ENCODE measurements around the gene ACTMAP.
A peak's percentile ranks its signal among the peaks of the same experiment; 100 is the strongest.

Gene ACTMAP

DNA sequence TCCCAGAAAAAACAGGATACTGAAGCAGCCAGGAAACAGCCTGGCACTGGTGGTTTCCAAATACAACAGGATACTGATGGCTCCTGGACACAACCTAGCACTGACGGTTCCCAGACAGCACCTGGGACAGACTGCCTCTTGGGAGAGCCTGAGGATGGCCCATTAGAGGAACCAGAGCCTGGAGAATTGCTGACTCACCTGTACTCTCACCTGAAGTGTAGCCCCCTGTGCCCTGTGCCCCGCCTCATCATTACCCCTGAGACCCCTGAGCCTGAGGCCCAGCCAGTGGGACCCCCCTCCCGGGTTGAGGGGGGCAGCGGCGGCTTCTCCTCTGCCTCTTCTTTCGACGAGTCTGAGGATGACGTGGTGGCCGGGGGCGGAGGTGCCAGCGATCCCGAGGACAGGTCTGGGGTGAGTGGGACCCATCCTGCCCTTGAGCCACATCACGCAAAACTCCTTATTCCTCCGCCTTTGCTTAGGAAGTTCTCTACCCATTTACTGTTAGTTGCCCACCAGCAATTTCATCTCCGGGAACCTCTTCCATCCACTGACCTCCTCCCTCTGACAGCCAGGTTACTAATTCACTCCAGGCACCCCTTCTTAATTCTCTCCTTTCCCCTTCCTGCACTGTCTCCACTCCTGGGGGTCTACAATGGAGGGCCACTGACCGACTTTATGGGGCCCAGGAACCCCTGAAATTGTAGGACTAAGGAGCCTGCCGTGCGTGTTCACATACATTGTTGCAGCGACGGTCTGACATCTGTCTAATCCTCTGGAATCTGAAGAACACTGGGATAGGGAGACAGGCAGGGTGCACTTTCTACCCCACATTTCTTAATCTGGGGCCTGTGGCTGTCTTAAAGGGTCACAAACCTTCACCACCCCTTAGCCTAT lies 32.1 kb downstream of the ACTMAP start:
- DNase-seq (ENCODE audit: low spot score): peak; percentile 44

DNA sequence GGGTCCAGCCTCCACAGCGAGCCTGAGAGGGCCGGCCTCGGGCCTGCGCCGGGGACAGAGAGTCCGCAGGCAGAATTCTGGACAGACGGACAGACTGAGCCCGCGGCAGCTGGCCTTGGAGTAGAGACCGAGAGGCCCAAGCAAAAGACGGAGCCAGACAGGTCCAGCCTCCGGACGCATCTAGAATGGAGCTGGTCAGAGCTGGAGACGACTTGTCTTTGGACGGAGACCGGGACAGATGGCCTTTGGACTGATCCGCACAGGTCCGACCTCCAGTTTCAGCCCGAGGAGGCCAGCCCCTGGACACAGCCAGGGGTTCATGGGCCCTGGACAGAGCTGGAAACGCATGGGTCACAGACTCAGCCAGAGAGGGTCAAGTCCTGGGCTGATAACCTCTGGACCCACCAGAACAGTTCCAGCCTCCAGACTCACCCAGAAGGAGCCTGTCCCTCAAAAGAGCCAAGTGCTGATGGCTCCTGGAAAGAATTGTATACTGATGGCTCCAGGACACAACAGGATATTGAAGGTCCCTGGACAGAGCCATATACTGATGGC lies 32.9 kb downstream of the ACTMAP start:
- no peak for DNase-seq (ENCODE audit: low spot score)

DNA sequence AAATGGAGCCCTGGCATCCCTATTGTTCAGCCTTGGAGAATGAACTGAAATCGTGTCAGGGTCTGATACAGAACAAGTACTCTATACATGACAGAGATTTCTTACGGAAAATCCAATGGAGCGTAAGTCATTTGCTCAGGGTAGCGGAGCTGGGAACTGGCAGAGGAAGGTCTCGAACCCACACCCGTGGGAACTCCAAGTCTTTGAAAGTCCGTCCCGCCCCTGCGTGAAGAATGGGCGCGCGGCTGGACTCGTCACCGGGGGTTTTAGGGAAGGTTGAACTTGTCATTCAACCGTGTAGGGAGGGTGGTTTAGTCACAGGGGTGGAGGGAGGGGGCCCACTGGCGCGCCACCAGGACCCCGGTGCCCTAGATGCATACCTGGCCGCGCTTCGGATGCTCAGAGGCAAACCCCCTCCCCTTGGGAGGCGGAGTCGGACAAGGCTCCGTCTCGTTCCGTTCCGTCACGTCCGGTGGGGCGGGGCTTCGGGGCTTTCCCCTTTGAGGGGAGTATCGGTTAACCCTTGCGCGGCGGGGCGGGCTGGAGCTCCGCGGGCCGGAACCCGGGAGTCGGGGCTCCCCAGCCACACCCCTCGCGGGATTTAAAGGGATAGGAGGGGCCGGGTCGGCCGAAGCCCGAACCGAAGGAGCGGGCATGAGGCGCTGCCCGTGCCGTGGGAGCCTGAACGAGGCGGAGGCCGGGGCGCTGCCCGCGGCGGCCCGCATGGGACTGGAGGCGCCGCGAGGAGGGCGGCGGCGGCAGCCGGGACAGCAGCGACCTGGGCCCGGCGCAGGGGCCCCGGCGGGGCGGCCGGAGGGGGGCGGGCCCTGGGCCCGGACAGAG lies 33.6 kb downstream of the ACTMAP start, which contains the start of the genes COQ8B and ITPKC:
Gene COQ8B (minus strand): TSS at position 405 of the 843 bp plus-strand sequence. CDS start 2,254 bp downstream, outside the sequence.
Gene ITPKC (plus strand): TSS at position 631 of the 843 bp plus-strand sequence. CDS start 24 bp downstream, at position 655.
- peak; percentile 100 for DNase-seq (ENCODE audit: low spot score)

DNA sequence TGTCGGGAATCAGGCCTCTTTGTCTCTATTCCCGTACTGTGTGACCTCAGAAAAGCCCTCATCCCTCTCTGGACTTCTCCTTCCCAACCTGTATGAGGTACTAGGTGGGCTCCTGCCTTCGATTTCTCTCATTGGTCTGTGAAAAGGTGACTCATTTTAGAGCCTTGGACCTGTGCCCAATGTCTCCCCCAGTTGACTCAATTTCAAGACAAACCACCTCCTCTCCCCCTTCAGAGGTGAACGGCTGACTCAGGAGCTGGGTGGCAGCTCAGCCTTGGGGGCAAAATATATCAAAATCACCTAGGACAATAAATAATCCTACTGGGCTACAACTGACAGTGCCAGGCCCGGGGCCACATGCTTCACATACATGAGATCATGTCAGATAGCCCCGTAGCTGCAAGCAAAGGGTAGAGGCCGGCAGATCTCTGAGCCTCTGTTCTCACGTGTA lies 34.2 kb downstream of the ACTMAP start:
- DNase-seq (ENCODE audit: low spot score): peak; percentile 98

DNA sequence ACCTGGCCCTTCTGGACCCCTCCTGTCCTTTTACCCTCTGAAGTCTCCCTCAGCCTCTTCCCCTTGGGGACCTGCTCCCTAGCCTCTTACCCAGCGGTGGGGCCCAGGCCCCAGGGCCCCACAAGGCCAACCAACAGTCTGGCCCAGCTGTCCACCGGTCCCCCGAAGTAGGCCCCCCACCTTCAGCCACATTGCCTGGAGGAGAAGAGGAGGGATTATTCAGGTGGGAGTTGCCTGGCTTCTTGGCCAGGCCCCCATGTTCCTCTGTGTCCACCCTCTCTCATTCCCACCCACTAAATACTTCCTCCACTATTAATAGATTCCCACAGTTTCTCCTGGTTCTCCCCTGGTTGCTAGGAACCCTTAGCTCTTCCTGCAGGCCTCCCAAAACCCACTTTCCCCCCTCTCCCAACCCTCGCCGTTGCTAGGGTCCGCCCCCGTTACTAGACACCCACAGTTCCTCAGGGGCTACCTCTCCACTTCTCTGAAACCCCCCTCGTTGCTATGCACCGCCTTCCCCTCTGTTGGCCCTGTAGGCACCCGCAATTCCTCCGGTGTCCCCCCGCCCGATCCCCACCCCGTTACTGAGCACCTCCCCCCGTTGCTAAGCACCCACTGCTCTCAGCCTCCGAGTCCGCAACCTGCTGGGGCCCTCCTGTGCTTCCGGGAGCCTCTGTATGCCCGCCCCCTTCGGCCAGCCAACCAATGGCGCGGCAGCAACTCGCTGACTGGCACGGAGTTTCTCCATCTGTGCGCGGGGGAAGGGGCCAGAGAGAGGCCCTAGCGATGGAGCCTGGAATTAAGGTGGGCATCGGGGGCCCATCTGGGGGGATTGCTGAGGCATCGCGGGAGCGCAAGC lies 35.6 kb downstream of the ACTMAP start:
- DNase-seq (ENCODE audit: low spot score): peak; percentile 93

DNA sequence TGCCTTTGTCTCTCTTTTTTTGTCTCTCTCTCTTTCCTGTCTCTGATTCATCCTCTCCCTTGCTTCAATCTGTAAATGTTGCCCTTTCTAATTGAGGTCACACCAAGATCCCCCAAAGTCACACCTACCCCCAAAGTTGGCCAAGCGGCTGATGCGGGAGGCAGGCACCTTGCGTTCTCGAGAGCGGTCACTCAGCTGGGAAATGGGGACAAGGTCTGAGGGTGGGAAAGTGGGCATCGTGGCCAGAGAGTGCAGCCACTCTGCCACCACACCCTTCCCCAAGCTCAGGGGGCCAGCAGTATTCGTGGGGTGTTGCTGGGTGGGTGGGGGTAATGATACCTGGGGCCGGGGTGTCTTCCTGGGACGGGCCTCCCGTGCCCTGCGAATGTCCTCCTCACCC lies 36.3 kb downstream of the ACTMAP start:
- no peak for DNase-seq (ENCODE audit: low spot score)

DNA sequence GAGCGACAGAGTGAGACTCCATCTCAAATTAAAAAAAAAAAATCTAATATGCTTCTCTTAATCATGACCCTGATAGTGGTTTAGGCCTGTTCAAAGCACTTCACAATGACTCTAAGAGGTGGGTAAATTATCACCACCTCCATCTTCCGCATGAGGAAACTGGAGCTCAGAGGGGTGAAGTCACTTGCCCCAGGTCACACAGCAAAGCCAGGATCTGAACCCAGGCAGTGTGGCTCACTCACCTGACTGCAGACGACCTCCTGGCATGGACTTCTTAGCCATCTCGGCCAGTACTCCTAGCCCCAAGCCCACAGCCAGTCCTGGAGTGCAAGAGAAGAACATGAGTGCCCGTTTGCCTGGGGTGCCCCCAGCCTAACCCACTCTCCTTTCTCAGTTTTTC lies 40.5 kb downstream of the ACTMAP start:
- no peak for DNase-seq (ENCODE audit: low spot score)

DNA sequence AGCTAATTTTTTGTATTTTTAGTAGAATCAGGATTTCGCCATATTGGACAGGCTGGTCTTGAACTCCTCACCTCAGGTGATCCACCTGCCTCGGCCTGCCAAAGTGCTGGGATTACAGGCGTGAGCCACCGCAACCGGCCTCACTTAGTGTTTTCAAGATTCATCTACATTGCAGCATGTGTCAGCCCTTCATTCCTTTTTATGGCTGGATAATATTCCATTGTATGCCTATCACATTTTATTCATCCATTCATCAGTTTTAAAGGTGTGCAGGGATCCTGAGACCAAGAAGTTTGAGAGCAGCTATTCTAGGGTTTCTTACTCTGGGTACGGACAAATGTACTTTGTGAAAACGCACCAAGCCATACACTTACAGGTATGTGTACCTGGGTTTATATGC lies 42.7 kb downstream of the ACTMAP start:
- no peak for DNase-seq (ENCODE audit: low spot score)

DNA sequence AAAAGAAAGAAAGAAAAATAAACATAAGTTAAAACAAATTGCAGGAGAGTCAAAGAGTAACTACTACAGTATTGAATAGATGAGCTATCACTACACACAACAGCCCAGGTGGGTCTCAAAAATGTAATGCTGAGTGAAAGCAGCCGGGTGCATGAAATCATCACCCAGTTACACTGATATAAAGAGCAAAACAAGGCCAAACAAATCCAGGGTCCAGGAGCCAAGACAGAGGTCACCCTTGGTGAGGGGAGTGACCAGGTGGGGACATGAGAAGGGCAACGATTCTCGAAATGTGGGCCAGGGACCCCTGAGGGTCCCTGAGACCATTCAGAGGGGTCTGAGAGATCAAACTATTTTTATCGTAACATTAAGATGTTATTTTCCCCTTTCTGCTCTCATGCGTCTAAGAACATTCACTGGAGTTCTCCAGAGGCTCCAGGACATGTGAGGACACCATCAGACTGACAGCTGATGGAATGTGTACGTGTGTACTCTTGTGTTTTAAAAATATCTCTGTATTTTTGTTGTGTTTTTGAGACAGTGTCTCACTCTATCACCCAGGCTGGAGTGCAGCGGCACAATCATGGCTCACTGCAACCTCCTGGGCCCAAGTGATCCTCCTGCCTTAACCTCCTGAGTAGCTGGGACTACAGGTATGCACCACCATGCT lies 44.2 kb downstream of the ACTMAP start:
- DNase-seq (ENCODE audit: low spot score): no peak

DNA sequence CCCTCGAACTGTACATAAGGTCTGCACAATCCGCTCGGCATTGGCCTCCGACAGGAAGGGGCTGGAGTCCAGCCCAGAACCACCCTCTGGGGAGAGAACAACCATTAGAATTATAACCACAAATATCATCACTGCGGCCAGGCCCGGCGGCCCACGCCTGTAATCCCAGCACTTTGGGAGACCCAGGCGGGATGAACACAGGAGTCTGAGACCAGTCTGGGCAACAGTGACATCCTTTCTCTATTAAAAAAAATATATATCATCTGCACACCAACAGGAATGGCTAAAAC lies 45.0 kb downstream of the ACTMAP start:
- no peak for DNase-seq (ENCODE audit: low spot score)

DNA sequence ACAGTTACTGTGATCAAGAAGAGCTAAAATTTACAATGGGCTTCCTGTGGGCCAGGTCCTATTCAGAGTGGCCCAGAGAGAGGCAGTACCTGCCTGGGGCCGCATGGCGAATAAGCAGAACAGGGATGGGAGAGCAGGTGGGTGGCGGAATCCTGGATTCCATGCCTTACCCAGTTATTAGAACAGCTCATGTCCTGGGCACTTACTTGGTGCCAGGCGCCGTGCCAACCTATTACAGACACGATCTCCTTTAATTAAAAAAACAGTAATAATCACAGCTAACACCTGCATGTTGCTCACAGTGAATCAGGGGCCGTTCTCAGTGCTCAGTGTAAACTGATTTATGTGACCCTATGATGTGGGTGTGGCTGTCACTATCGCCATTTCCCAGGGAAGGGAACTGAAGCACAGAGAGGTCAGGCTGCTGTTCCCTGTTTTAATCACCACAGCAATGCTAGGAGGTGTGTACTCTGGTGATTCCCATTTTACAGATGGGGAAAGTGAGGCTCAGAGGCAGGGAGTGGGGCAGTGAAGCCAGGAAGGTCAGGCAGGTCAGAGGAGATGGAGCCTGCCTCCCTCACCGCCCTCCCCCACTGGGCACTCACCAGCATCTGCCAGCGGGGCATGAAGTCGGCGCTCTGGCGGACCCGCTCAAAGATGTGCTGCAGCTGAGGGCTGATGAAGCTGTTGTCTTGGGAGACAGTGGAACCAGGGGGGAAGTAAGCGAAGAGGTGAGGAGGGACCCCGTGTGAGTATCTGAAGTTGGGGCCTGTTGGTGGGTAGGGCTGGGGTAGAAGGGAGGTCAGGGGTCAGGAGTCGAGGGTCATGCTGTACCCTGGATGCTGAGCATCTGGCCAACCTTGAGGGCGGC lies 45.6 kb downstream of the ACTMAP start:
- no peak for DNase-seq (ENCODE audit: low spot score)

DNA sequence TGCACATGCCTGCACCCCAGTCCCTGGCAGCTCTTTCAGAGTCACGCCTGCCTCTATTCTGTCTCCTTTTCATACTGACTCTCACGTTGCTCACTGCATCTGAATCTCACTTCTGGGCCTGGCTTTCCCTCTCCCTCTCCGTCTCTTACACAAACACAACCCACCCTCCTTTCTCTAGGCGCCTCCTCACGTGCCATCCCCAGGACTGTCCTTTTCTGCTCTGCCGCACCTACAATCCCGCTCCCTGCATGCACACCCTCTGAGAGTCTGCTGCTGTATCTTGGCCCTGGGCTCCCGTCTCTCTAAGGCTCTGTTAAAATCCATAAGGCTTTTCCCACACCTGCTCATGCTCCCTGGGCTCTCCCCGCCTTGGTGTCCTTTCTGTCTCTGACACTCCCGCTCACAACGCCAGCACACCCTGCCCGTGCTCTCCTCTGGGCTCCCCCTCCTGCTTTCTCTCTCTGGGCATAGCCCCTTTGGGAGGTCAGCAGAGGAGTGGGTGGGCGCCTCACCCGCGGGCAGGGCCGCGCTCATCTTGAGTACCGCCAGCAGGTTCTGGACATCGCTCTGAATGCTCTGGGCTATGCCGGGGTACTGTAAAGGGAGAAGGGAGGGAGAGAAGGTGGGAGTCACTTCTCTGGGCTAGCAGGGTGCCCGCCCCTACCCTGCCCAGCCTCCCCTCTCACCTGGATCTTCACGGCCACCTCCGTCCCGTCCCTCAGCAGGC lies 47.1 kb downstream of the ACTMAP start:
- no peak for DNase-seq (ENCODE audit: low spot score)

DNA sequence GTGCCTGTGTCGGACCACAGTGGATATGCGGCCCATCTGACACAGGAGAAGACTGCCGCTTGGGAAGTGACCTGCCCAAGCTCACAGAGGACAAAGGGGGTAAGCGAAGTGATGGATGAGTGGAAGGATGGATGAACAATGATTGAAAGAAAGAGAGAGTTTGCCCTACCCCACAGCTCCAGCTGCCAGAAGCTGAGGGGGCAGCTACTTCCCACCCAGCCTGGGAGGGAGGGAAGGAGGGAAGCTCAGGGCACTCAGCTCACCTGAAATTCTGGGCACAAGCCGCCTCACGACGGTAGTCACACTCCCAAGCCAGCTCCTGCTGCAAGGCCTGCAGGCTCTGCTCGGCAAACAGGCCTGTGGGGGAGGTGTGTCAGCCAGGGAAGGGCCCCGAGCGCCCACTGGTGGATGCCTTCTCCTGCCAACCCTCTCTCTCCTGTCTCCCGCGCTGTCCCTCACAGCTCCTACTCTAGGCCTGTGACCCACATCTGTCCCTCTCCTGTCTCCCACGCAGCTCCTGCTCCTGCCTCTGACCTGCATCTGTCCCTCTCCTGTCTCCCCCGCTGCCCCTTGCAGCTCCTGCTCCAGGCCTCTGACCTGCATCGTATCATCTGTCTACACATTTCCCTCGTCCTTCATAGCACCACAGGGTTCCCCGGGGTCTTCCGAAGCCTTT lies 47.8 kb downstream of the ACTMAP start:
- DNase-seq (ENCODE audit: low spot score): no peak

DNA sequence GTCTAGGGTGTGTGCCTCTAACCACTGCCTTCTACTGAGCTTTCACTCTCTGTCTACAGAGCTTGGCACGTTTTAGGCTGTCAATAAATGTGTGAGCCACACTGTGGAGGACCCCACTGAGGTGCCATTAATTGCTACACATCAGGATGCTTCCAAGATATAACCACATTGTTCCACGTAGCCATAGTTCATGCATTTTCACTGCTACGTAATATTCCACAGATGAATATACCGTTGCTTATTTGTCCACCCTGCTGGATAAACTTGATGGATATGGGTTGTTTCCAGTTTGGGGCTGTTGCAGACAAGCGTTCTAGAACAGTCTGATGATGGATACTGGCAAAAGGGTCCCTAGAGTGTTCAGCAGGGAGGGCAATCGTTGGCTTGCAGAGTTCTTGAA lies 48.5 kb downstream of the ACTMAP start:
- no peak for DNase-seq (ENCODE audit: low spot score)

DNA sequence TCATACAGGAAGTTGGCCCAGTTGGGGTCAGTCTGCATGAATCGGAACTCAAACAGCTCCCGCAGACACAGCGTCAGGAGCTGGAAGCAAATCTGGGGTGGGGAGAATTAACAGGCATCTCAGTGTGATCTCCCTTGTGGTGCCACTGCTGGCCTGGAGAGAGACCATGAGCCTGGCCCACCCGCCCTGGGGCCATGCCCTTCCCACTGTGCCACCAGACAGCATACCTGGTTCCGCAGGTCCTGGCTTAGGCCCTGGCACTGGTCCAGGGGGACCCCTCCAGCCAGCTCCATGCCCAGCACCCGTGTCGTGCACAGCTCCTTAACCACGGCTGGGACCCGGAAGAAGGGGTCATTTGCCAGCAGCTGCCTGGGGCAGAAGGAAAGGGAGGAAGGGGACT lies 50.2 kb downstream of the ACTMAP start:
- no peak for DNase-seq (ENCODE audit: low spot score)

DNA sequence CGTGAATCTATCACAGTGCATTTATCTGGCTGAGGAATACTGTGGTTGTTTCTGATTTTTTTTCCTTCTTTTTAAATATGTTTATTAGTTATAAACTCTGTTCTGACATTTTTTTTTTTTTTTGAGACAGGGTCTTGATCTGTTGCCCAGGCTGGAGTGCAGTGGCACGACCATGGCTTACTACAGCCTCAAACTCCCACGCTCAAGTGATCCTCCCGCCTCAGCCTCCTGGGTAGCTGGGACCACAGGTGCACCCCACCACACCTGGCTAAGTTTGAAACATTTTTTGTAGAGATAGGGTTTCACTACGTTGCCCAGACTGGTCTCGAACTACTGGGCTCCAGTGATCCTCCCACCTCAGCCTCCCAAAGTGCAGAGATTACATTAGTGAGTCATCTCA lies 53.3 kb downstream of the ACTMAP start:
- no peak for DNase-seq (ENCODE audit: low spot score)

DNA sequence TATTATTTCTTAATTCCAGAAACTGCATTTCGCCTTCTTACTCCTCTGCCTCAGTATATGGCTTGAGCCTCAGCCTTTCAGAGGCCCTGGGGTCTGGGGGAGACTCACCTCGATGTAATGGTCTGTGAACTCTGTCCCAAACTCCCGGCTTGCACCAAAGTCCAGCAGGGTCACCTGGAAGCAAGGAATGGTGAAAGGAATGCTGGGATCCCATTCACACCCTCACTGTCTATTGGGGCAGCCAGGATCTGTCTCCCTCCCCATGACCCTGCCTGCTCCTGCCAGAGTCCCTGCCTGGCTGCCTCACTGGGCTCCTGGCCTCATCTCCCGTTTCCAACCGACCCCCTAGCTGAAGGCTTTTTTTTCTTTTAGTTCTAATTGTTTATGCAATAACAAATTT lies 54.4 kb downstream of the ACTMAP start:
- DNase-seq (ENCODE audit: low spot score): no peak

DNA sequence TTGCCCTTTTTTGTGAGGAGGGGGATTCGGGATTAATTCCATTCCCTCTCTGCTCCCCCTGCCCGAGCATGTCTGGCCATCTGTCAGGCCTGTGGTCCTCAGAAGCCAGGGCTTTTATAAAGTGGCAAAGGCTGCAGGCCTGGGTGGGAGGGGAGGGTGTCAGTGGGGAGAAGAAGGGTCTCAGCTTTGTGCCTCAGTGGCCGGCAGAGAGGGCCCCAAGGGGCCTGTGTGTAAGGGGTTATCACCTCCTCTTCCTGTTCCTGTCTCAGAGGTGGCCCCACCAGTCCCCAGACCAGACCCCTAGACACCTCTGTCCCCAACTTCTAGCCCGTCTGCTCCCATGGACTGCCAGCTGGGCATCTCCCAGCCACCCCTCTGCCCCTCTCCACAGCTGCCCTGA lies 56.4 kb downstream of the ACTMAP start:
- DNase-seq (ENCODE audit: low spot score): no peak

Data from kidney tubule cell (primary cell).